Activated CD4-positive, alpha-beta T cell treated with anti-CD3 and anti-CD28 coated beads, Interleukin-2, amount 50 U/mL, for 24 hours (primary cell): ENCODE results near the gene TNNC1.

Experiments
- DNase-seq, 2 donors: peaks; one replicate each; pipeline ENCODE4 v3.0.0-alpha.2; 2020; ENCODE audit warnings: low read depth in 1 of 2, low spot score in 1 of 2

The TNNC1 gene

DNA sequence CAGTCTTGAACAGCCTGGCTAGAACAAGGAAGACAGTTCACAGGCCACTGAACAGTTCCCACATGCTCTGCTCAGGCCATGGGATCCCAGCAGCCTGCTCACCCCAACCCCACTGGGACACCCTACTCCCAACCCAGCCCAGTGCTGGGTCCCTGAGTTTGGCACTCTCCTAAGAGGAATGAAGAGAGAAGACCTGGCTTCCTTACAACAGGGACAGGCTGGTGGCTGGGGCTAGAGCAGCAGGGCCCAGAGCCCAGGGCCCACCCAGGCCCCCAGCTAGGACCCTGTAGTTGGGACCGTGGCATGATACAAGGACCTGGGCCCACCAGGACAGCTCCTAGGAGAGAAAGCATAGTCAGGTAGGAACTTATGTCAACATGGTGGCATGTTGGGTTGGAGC lies 52.3 kb downstream of the TNNC1 start:
- DNase-seq: no peak
